HG03045 (cell line): ENCODE results near the gene GAS2L1.

Experiments
- ATAC-seq: cut with Tn5 transposase; IDR thresholded peaks from one replicate; pipeline ENCODE4 v1.9.1; 2021; ENCODE audit warnings: mild to moderate bottlenecking, moderate library complexity; ENCODE audit not compliant: unreplicated experiment

GAS2L1 gene

GRCh38 chr22:29325785-29326315, 19.4 kb downstream of the GAS2L1 start:
- ATAC-seq = no peak

- no peak for ATAC-seq
These were observed 20.0 kb downstream of the GAS2L1 start for GRCh38 chr22:29326481-29326880.

GRCh38 chr22:29327089-29327764, 20.8 kb downstream of the GAS2L1 start:
- ATAC-seq = no peak

- no peak for ATAC-seq
These were observed 21.6 kb downstream of the GAS2L1 start for GRCh38 chr22:29328055-29328454.

GRCh38 chr22:29328566-29329500, 22.4 kb downstream of the GAS2L1 start:
- no peak for ATAC-seq

- no peak for ATAC-seq
These were observed 23.1 kb downstream of the GAS2L1 start for GRCh38 chr22:29329581-29329980.

GRCh38 chr22:29330291-29330690, 23.8 kb downstream of the GAS2L1 start:
- no peak for ATAC-seq

GRCh38 chr22:29330753-29331152, 24.3 kb downstream of the GAS2L1 start:
- ATAC-seq = no peak

GRCh38 chr22:29331213-29331612, 24.8 kb downstream of the GAS2L1 start:
- no peak for ATAC-seq

GRCh38 chr22:29331658-29332300, 25.3 kb downstream of the GAS2L1 start:
- no peak for ATAC-seq

- no peak for ATAC-seq
These were observed 26.5 kb downstream of the GAS2L1 start for GRCh38 chr22:29332886-29333496.

GRCh38 chr22:29334148-29334547, 27.7 kb downstream of the GAS2L1 start:
- no peak for ATAC-seq

- no peak for ATAC-seq
These were observed 28.4 kb downstream of the GAS2L1 start for GRCh38 chr22:29334696-29335344.

GRCh38 chr22:29335656-29336055, 29.2 kb downstream of the GAS2L1 start:
- no peak for ATAC-seq

GRCh38 chr22:29336751-29337490, 30.5 kb downstream of the GAS2L1 start:
- ATAC-seq = no peak

- ATAC-seq = no peak
These were observed 31.3 kb downstream of the GAS2L1 start for GRCh38 chr22:29337631-29338284.

- ATAC-seq = no peak
These were observed 31.9 kb downstream of the GAS2L1 start for GRCh38 chr22:29338398-29338797.

- no peak for ATAC-seq
These were observed 33.2 kb downstream of the GAS2L1 start for GRCh38 chr22:29339381-29340235.
